GM18867 (cell line): ENCODE data around the gene IFNGR1.

Source experiments
- ATAC-seq: cut with Tn5 transposase; IDR thresholded peaks from one replicate; pipeline ENCODE4 v1.9.1; 2021; ENCODE audit warnings: mild to moderate bottlenecking, moderate library complexity; ENCODE audit not compliant: unreplicated experiment

IFNGR1 gene

GRCh38 chr6:137159912-137160311 is 59.3 kb downstream of the IFNGR1 start:
- ATAC-seq, result no peak

- no peak for ATAC-seq
Observed at GRCh38 chr6:137157601-137158000, 61.6 kb downstream of the IFNGR1 start.

- no peak for ATAC-seq
Observed at GRCh38 chr6:137156650-137157049, 62.5 kb downstream of the IFNGR1 start.

- no peak for ATAC-seq
Observed at GRCh38 chr6:137155830-137156229, 63.4 kb downstream of the IFNGR1 start.

GRCh38 chr6:137150072-137150471 is 69.1 kb downstream of the IFNGR1 start:
- ATAC-seq, result no peak

DNA sequence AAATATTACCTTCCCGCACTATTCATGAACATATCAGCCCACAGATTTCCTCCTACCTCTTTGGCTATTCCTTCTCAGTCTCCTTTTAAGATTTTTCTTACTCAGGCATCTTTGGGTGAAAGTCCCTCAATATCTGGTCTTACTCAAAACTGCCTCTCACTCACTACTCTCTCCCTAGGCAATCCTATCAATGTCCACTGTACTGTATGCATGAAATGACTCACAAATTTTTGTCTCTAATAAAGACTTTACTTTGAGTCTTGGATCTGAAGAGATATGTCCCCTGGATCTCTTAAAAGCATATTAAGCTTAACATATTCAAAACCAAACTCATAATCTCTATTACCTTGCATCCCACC is 70.2 kb downstream of the IFNGR1 start:
- ATAC-seq, result no peak

- ATAC-seq, result no peak
Observed at GRCh38 chr6:137148306-137149034, 70.7 kb downstream of the IFNGR1 start.
